Activated T-helper 9 cell treated with anti-CD3 and anti-CD28 coated beads, Interleukin-2, amount 50 U/mL, for 16 hours (primary cell): ENCODE data around the gene CFAP52.
"Not testable (repeated sequence)": the region's sequence is repeated elsewhere in the genome, so short reads cannot be mapped to it uniquely, and the experiment has no call there.

Source experiments
- DNase-seq: peaks from one replicate; pipeline ENCODE4 v3.0.0-alpha.2; 2020; ENCODE audit warnings: low read depth

CFAP52 gene

DNA sequence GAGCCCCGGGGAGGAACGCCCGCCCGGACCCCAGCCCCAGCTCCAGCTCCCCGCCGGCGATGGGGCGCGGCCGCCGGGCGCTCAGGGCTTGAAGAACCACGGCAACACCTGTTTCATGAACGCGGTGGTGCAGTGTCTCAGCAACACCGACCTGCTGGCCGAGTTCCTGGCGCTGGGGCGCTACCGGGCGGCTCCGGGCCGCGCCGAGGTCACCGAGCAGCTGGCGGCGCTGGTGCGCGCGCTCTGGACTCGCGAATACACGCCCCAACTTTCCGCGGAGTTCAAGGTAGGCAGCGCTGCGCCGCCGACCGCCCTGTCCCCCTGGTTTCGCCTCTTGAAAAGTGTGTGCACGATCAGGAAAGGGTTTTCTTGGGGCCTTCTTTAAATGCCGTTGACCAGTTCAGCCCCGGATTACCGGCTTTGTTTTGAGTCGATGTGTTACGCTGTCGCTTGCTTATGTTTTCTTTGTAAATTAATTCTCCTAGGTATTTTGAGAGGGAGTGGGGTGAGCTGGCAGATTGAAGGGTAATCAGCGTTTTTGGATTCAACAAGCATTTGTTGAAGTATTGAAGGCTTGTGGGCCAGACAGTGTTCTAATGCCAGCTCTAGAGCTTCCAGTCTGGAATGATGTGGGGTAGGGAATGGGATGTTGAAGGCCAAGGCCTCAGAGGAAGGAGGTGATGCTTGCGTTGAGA lies 69.6 kb downstream of the CFAP52 start:
- DNase-seq, result no peak

DNA sequence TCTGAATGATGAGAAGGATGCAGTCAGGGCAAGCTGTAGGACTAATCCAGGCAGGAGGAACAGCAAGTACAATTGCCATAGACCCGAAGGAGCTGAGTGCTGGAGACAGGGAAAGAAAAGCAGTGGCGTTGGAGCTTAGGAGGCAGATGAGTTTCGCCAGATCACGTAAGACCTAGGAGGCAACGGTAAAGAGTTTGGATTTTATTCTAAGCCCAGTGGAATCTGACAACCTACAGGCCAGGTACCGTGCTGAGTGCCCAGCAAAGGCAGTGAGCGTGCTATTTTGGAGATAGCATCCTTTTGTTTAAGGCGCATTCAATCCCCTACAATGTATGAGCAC lies 70.1 kb downstream of the CFAP52 start:
- no peak for DNase-seq

DNA sequence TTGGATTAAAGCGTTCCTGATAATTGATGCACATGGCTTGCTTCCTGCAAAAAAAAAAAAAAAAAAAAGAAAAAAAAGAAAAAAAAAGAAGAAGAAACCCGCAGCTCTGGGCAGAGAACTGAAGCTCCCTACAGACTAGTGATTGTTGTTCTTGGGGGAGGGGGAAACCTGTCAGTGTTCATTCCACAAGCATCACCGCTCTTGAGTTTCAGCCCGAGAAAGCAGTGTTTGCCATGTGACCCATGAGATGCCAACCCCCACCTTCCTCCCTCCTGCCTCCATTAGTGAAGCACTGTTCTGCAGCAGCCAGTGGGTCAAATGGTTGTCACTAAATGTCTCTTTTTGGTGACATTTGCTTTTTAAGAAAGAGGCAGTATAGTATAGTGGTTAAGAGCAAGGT lies 70.6 kb downstream of the CFAP52 start:
- DNase-seq, result no peak

DNA sequence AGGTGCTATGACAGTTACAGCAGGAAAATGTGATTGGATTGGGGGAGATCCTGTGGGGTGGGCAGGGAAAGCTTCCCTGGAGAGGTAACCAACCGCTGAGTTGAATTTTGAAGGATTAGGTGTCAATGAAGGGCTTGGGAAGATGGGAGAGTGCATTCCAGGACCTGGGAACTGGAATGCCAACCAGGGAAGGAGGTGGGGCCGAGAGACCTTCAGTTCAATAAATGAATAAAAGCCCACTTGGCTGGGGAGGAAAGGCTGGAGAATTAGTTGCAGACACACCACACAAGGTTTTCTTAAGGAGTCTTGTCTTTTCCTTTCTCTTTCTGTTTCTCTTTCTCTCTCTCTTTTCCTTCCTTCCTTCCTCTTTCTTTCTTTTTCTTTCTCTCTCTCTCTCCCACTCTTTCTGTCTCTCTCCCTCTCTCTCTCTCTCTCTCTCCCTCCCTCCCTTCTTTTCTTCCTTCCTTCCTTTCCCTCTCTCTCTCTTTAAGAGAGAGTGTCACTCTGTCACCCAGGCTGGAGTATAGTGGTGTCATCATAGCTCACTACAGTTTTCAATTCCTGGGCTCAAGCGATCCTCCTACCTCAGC lies 72.2 kb downstream of the CFAP52 start:
- DNase-seq, result no peak

DNA sequence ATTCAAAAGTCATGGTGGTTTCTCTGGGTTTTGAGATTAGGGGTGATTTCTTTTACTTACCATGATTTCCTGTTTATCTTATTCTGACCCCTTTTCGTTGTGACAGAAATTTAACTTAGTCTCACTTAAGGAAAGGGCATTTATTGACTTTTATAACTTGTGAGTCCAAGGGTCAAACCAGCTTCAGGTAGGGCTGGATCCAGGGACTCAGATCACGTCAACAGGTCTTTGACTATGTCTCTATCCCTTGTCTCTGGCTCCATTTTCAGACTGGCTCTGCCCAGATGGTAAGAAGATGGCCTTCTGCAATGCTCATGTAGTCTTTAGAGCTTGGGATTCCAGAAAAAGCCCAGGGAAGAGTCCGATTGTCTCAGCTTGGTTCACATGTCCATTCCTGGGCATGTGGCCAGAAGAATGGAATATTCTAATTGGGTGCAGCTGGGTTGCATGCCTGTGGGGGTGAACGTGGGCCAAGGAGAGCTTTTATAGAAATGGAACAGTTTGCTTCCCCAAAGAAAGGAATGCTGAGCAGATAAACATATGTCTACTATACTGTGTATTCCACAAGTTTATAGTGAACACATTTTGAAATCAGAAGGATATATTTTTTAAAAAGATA lies 82.3 kb downstream of the CFAP52 start:
- no peak for DNase-seq

DNA sequence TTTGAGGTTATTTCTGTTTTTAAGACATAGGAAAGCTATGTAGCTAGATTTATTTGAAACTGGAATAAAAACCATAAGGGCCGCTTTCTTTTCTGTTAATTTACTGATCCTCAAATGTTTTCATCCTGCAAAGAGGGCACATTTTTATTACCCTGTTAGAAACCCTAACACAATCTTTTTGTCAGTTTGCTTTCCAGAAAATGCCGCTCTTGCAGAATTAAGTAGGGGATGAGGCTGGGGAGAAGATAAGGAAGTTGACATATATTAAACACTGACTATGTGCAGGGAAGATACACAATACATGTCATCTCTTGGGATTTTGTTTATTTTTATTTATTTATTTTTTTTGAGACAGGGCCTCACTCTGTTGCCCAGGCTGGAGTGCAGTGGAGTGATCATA lies 84.6 kb downstream of the CFAP52 start:
- no peak for DNase-seq

DNA sequence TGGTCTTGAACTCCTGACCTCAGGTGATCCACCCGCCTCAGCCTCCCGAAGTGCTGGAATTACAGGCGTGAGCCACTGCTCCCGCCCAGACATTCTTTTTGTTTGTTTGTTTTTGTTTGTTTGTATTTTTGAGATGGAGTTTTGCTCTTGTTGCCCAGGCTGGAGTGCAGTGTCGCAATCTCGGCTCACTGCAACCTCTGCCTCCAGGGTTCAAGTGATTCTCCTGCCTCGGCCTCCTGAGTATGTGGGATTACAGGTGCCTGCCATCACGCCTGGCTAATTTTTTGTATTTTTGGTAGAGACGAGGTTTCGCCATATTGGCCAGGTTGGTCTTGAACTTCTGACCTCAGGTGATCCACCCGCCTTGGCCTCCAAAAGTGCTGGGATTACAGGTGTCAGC lies 87.1 kb downstream of the CFAP52 start:
- not testable (repeated sequence) for DNase-seq

DNA sequence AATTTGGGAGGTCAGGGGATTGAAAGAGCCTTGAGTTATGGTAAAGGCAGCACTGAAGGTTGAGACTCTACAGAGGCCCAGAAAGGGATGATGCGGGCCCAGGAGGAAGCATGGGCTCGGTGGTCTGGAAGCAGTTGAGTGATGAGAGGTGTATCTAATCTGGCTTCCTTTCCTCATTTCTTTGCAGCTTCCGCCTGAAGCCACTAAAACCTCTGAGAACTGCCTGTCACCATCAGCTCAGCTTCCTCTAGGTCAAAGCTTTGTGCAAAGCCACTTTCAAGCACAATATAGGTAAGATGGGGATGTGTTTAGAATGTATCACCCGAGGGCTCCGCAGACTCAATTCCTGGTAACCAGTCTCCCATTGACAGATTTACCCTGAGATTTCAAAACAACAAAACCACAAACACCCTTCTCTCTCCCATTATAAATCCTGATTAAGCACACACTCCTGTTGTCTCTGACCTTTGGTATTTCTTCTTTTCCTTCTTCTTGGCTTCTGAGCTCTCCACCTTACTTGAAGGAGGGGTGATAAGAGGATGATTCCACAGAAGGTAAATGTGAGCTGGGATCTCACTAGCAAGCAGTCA lies 90.1 kb downstream of the CFAP52 start:
- DNase-seq, result no peak

DNA sequence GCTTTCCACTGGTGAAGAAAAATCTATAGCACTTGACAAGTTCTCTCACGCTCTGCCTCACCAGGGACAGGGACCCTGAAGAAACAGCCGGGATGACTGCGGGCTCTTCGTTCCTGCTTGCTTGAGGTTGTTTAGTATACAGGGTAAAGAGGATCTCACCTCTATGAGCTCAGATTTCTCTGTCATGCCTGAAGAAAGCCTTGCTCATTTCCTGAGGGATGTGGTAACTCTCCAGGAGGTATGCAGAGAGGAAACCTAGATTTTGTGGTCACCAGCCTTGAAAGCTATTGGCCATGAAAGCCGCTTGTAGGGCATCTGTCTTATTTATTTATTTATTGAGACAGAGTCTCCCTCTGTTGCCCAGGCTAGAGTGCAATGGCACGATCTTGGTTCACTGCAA lies 92.1 kb downstream of the CFAP52 start:
- DNase-seq, result no peak

DNA sequence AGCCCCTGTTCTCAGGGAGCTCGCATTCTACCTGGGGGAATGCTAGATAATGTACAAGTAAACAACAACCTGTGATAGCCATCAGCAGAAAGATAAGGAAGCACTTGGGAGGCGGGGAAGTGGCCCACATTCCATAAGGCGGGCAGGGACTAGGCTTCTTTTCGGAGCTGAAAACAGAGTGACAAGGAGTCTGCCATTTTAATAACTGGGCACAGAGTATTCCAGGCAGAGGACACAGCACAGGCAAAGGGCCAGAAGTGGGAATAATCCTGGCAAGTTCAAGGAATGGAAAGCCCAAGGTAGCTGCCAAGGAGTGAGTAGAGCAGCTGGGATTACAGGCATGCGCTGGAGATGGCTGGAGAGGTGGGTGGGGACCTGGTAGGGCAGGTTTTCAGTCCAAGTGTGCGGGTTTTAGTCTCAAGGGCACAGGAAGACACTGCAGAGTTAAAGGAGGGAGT lies 93.1 kb downstream of the CFAP52 start:
- DNase-seq, result no peak

DNA sequence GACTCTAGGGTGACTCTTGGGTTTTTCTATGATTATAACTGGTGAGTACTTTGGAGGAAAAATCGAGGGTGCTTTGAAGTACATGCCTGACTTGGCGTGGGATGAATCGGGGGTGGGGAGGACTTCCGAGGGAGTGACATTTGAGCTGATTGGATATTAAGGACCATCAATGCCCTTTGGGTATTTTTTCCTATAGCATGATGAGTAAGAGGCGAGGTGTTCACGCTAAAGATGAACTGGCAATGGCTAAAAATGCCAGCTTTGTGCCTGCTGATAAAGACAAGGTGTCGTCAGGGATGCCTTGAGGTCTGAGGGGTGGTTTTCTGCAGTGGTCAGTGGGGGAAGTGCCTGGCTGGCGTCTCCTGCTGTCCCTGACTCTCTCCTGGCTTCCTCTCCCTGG lies 94.2 kb downstream of the CFAP52 start:
- DNase-seq, result no peak

DNA sequence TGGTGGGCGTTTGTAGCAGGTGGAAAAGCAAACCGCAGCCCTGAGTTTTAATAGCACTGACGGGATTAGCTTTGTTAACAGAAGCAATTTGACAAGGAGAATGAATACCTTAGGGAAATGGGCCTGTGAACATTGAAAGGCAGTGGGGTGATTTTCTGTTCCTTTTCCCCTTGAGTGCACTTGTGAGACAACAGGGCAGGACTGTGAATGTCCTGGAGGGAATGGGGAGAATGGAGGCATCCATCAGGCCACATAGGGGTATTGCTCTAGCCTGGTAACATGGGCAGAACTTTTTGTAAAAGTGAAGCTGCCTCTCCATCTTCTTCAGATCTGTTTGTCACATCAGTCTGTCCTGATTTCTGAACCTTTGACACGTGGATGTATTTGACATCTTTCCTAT lies 95.1 kb downstream of the CFAP52 start:
- DNase-seq, result no peak

DNA sequence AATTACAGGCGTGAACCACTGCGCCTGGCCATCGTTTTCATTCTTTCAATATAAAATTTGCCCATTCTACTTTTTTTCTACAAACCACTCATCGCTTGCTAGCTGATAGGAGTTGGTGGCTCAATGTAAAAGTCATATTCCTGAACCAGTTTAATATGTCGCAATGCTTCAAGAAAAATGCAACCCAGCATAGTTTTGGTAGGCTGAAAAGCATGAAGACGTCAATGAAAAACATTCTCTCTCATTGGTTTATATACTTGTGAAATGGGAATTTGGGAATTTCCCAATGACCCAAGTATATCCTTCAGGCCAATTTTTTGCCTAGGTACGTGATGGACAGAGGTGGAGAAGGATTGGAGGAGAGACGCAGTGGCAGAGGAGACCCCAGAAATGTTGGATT lies 95.8 kb downstream of the CFAP52 start:
- DNase-seq, result no peak

DNA sequence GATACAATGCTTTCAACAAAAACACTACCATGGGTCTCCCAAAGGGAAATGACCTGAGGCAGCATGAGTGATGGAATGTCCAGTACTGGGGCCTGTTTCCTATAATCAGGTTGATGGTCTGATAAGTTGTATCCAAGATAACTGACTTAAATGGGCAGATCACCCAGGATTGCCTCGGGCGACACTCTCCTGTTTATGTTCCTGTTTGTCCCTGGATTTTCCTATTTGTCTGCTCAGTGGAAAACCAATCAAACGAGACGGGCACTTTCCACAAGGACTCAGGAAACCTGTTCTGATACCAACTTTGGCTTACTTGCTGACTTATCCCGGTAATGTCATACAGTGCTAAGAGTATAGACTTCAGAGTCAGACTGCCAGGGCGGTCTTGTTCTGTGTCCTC lies 96.2 kb downstream of the CFAP52 start:
- no peak for DNase-seq

DNA sequence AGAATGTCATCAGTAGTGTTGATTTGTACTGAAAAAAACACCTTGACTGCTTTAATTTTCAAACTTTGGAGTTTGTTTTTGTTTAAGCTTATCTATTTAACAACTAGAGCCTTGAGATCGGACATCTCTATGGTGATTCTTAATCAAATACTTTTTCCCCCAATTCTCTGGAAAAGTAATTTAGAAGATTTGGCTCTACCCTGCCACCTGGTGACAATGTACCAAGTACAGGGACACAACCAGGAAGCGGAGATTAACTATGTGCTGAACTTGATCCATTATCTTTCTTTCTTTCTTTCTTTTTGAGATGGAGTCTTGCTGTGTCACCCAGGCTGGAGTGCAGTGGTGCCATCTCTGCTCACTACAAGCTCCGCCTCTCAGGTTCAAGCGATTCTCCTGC lies 99.6 kb downstream of the CFAP52 start:
- no peak for DNase-seq

DNA sequence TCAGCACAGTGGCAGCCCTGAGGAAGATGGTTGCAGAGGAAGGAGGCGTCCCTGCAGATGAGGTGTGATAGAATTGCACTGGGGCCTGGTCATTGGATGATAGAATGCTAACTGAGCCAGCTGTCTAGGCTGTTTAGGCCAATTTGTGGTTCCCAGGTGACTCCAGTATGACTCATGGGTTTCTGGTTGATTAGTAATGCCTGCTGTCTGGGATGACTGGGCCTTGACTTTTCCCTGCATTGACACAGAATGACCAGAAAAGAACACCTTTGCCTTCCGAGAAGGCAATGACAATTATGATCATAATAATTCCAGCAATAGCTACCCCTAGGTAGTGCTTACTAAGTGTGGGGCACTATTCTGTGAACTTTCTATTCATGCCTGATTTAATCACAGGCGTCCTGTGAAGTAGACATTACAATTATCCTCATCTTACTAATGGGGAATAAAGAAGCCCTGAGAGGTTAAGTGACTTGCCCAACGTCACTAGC lies 100.4 kb downstream of the CFAP52 start:
- no peak for DNase-seq

DNA sequence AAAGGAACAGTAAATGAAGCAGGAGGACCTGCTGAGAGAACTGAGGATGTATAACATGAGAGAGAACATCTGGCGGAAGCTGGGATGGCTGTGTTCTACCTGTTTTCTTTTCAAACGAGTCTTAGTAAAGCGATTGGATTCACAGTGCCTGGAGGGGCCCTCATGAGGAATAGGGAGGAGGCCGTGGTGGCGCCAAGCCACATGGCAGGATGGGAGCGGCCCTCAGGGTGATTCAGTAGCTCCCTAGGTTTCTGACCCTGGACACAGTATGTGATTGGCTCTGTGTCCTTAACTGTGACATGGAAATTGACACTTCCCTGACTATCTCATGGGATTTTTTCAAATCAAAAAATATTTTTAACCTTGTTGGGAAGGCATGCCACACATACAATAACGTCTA lies 101.0 kb downstream of the CFAP52 start:
- no peak for DNase-seq

DNA sequence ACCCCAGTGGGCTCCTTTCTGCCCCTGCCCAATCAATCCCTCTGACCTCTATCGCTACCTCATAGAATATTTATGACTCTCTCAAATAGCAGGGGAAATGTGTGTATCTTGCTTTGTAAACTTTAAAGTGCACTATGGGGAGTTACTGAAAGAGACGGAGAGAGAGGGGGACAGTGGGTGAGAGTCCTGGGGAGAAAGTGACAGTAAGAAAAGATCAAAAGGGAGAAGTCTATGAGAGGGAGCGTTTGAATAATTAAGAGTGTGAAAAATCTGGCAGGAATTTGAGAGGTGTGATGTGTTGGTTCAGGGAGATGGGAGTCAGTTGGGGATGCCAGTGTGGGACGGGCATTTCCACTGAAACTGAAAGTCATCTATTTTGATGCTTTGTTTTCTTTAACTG lies 101.5 kb downstream of the CFAP52 start:
- DNase-seq, result no peak

DNA sequence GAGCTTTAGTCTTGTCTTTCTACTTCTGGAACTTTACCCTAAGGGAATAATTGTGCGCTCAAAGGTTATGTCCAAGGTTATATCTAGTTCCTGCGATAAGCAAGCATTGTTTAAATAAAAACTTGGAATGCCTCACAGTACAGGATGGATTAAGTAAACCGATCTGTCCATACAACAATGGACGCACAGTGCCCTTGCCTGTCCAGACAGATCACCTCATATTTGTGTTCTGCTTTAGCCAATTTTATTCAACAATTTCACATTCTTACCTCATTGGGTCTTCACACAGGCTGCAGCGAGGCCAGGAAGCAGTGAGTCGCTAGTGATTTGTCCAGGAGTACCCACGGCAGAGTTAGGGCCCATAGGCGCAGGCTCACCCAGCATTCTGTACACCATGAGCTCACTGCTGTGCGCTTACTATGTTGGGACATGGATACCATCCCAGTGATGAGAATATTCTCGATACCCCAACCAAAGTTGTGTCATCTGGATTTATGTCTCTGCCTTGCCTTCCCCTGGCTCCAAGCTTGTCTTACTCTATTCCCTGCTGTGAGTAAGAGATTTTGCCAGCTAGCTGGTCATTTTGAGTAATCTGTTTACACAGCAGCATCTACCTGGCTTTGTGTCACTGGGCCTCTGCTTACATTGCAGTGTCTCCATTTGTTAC lies 108.6 kb downstream of the CFAP52 start:
- no peak for DNase-seq
